Stimulated activated CD4-positive, alpha-beta T cell treated with anti-CD3 and anti-CD28 coated beads, Interleukin-15, amount 100 ng/mL, for 24 hours (primary cell): ENCODE measurements around the gene KCNQ2.

Source experiments
- DNase-seq: peaks from one replicate; pipeline ENCODE4 v3.0.0-alpha.2; 2020

The KCNQ2 gene

GRCh38 chr20:63432577-63433325 is 39.7 kb downstream of the KCNQ2 start:
- DNase-seq = no peak

GRCh38 chr20:63431944-63432343 is 40.5 kb downstream of the KCNQ2 start:
- no peak for DNase-seq

- DNase-seq = no peak
These were observed 41.6 kb downstream of the KCNQ2 start for GRCh38 chr20:63430891-63431290.

GRCh38 chr20:63429992-63430391 is 42.5 kb downstream of the KCNQ2 start:
- no peak for DNase-seq

- no peak for DNase-seq
These were observed 43.4 kb downstream of the KCNQ2 start for GRCh38 chr20:63428906-63429575.

- no peak for DNase-seq
These were observed 44.6 kb downstream of the KCNQ2 start for GRCh38 chr20:63427724-63428330.

GRCh38 chr20:63427206-63427605 is 45.2 kb downstream of the KCNQ2 start:
- DNase-seq = no peak

GRCh38 chr20:63425846-63426485 is 46.5 kb downstream of the KCNQ2 start:
- DNase-seq = no peak

GRCh38 chr20:63424613-63425012 is 47.8 kb downstream of the KCNQ2 start:
- DNase-seq = no peak

- DNase-seq = no peak
These were observed 48.7 kb downstream of the KCNQ2 start for GRCh38 chr20:63423751-63424150.

- DNase-seq = no peak
These were observed 49.8 kb downstream of the KCNQ2 start for GRCh38 chr20:63422653-63423052.

- DNase-seq = no peak
These were observed 50.5 kb downstream of the KCNQ2 start for GRCh38 chr20:63421913-63422312.

GRCh38 chr20:63421094-63421692 is 51.3 kb downstream of the KCNQ2 start:
- no peak for DNase-seq

- no peak for DNase-seq
These were observed 51.9 kb downstream of the KCNQ2 start for GRCh38 chr20:63420359-63421093.

GRCh38 chr20:63419299-63419698 is 53.2 kb downstream of the KCNQ2 start:
- DNase-seq = no peak

- DNase-seq = no peak
These were observed 53.8 kb downstream of the KCNQ2 start for GRCh38 chr20:63418617-63419016.

- DNase-seq = no peak
These were observed 54.7 kb downstream of the KCNQ2 start for GRCh38 chr20:63417738-63418120.

GRCh38 chr20:63417097-63417737 is 55.2 kb downstream of the KCNQ2 start:
- DNase-seq = no peak

GRCh38 chr20:63416631-63417030 is 55.8 kb downstream of the KCNQ2 start:
- DNase-seq = no peak

GRCh38 chr20:63415647-63416391 is 56.6 kb downstream of the KCNQ2 start:
- DNase-seq = no peak

GRCh38 chr20:63414720-63415430 is 57.6 kb downstream of the KCNQ2 start:
- DNase-seq = no peak
